HuH-7.5 (cell line): ENCODE measurements around the gene APCS.

Experiments used
- DNase-seq: peaks from one replicate; pipeline ENCODE4 v3.0.0; 2011; ENCODE audit warnings: low spot score

APCS gene, protein sequence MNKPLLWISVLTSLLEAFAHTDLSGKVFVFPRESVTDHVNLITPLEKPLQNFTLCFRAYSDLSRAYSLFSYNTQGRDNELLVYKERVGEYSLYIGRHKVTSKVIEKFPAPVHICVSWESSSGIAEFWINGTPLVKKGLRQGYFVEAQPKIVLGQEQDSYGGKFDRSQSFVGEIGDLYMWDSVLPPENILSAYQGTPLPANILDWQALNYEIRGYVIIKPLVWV

DNA sequence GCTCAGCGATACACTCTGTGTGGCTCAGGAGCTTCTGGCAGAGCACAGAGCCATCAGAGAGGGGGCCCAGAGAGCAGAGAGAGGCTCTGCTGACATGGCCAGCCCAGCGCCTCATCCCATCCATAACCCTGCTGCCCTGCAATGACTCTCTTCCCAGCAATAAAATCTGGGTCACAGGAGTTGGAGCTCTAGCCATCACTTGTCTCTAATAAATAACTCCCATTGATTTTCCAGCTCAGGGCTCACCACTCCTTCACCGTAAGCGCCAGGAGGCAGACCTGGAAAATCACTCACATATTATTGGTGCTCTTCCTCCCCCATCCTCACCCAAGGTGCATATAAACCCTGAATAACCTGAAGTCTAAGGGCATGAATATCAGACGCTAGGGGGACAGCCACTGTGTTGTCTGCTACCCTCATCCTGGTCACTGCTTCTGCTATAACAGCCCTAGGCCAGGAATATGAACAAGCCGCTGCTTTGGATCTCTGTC is at the start of gene APCS:
Gene APCS (plus strand): TSS at position 366 of the 491 bp plus-strand sequence. CDS start 96 bp downstream, at position 462.
- DNase-seq = no peak

DNA sequence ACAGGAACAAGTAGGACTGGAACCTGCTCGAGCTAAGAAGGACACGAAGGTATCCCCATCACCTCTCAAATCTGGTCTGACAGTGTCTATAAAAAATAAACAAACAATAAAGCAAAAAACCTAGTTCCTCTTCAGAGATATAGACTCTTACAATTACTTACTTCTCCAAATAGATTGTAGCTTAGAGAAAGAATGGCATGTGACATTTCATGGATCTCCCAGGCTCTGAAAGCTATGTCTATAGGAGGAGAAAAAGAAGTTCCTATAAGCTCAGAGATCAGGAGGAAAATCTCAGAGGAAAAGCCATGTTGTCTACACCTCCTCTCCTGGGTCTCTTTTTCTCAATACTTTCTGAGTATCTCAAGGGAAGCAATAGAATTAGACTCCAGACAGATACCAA is 39.5 kb upstream of the APCS start:
- DNase-seq = no peak

DNA sequence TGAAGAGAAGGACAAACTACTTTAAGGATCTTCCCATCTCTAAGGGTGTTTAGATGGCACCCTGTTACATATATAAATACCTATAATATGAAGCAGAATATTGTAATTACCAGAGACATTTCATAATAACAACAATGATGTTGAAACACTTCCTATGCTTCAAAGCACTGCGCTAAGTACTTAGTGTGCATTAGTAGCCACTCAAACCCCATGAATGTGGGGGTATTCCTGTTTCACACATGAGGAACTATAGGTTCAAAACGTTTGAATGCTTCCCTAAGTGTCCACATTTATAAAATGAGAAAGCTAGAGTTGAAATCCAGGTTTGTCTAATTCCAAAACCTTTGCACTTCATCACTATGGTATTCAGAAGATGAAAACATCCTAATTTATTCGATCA is 33.4 kb upstream of the APCS start:
- DNase-seq = no peak

- DNase-seq = no peak
Observed at GRCh38 chr1:159554696-159555095, 32.9 kb upstream of the APCS start.

GRCh38 chr1:159556931-159557369 is 30.7 kb upstream of the APCS start:
- peak; percentile 19 for DNase-seq

- no peak for DNase-seq
Observed at GRCh38 chr1:159560599-159560998, 27.0 kb upstream of the APCS start.

- no peak for DNase-seq
Observed at GRCh38 chr1:159561497-159561896, 26.1 kb upstream of the APCS start.

- DNase-seq = no peak
Observed at GRCh38 chr1:159562680-159563079, 24.9 kb upstream of the APCS start.

GRCh38 chr1:159577446-159577845 is 10.2 kb upstream of the APCS start:
- DNase-seq = no peak

DNA sequence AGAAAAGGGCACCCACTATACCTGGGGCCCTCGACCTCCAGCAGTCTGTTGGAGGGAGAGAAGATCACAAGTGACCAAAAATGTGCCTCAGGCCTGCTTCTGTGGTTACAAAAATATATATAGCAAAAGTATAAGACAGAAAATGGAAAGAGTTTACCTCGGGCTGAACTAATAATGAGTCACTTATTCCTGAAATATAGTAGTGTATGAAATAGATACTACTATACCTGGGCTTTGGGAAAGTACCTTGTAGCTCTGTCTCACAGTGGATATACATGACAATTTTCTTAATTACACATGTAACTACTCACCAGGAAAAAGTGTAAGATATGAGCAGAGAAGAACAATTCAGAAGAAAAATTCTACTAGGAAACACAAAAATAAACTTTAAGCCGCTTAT is 7.3 kb upstream of the APCS start:
- DNase-seq = no peak

DNA sequence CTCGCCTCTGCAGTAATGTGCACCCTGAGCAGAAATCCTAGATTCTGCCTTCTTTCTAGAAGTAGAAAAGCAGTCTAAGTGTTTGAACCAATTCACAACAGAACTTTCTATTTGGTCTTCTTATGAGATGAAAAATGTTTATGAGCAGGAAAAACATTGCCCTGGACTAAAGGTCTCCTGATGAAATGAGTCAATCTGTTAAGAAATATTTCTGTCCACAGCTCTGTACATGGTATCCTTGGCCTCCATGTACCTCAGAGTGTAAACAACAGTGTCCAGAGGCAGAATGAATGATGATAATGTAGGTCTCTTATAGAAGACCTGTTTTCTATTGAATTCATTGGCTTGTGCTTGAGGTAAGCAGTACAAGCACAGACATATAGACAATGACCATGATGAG is 6.2 kb upstream of the APCS start:
- DNase-seq = no peak

GRCh38 chr1:159584536-159584935 is 3.1 kb upstream of the APCS start:
- DNase-seq = no peak

- no peak for DNase-seq
Observed at GRCh38 chr1:159591981-159592380, 4.4 kb downstream of the APCS start.

DNA sequence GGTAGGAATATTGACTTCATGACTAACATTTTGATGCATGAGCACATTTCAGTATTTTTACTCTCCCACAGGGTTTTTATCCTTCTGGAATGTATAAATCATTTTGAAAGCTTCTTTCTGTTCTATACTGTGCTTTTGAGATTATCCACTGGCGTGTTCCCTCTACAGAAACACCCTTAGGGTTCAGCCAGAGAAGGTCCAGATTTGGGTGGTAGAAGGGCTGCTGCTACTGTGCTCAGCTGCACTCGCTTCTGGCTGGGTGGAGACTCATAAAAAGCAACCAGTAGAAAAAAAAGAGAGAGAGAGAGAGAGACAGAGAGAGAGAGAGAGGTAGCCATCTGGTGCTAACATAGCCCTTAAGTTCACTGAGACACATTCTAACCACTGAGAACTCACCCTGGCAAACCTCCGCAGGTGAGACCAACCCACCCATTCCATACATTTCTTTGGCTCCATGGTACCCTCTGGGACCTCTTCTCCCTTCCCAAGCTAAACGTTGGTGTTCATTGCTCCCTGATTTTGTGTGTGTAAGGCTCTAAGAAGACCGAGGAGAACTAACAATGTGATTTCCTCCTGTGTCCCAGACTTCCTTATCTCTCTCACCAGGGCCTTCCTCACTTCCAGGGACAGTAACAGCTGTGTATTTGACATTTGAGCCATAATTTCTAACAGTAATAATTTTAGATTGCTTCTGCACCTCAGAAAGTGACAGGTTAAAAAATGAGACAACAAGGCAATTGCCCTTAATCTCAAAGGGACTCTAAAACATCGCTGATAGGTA is 7.2 kb downstream of the APCS start:
- DNase-seq = no peak

DNA sequence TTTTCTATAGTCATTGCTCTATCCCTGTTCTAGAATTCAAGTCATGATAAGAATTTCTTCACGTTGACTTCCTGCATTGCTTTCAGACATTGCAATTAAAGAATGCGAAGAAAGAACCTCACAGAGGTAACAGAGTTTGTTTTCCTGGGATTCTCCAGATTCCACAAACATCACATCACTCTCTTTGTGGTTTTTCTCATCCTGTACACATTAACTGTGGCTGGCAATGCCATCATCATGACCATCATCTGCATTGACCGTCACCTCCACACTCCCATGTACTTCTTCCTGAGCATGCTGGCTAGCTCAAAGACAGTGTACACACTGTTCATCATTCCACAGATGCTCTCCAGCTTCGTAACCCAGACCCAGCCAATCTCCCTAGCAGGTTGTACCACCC is 10.6 kb downstream of the APCS start:
- DNase-seq = no peak

GRCh38 chr1:159600894-159601293 is 13.3 kb downstream of the APCS start:
- no peak for DNase-seq

GRCh38 chr1:159602501-159602999 is 14.9 kb downstream of the APCS start:
- no peak for DNase-seq

- no peak for DNase-seq
Observed at GRCh38 chr1:159612211-159612885, 24.7 kb downstream of the APCS start.

DNA sequence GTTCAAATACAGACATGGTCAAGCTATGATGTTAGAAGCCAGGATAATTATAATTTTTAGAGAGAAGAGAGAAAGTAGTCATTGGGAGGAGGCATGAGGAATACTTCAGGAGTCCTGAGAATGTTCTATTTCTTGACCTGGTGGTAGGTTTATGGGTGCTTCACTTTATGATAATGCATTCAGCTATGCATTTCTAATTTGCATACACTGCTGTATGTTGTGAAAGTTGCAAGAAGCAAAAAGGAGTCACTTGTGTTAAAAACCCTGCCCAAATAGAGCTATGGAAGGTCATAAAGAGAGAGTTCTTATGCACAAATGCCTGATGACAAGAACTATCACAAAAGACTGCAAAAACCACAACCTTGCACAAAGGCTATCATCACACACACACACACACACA is 45.3 kb downstream of the APCS start:
- no peak for DNase-seq
